Astrocyte of the spinal cord (primary cell): ENCODE results near the gene CD109.

Experiments
- DNase-seq: peaks from one replicate; pipeline ENCODE4 v3.0.0; 2011; ENCODE audit warnings: low read depth, low spot score
- H3K4me3 ChIP-seq: 2 replicates; pipeline ENCODE4 v1.5.1; 2011; ENCODE audit warnings: low read depth, mild to moderate bottlenecking, low read length, moderate library complexity
- CTCF ChIP-seq: IDR thresholded peaks from 2 replicates; pipeline ENCODE4 v1.5.1; 2012; ENCODE audit warnings: low read depth, mild to moderate bottlenecking, low read length, inconsistent platforms
- in situ Hi-C: cut with HindIII; loops from 2 replicates; pipeline ENCODE4 v1.10.0; 2017; ENCODE audit warnings: low sequenced_read_pairs

CD109 gene

GRCh38 chr6:73695619-73696421, at the start of gene CD109:
Gene CD109, plus strand, starts transcription at chr6:73696203. Its CDS starts 13 bp downstream, at chr6:73696216.
- in situ Hi-C loops: no loop called here
- H3K4me3 ChIP-seq: peak within 1 kb of the TSS; percentile 53
- peak; percentile 84 for DNase-seq
- no peak for TF ChIP-seq CTCF

DNA sequence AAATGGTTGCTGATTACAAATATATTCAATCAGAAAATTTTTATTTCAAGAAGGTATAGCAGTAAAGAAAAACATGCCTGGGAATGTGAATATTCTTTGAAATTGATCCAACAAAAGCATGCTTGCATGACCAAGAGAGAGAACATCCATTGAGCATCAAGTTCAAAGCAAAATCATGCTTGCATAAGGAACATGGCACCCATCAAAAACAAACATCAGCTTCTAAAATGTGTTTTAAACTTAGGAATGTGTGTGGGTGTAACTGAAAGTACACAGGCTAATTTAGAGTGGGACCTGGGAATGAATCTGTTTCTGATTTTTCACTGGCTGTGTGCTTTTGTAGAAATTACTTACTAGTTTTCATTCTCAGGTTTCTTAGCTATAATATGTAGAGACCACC, 47.8 kb upstream of the CD109 start:
- DNase-seq: peak; percentile 52
- H3K4me3 ChIP-seq: no peak overlapping the region
- TF ChIP-seq CTCF: no peak
- in situ Hi-C loops: no loop called here

GRCh38 chr6:73649783-73650182, 46.2 kb upstream of the CD109 start:
- DNase-seq: no peak
- TF ChIP-seq CTCF: no peak
- no peak overlapping the region for H3K4me3 ChIP-seq
- in situ Hi-C loops: no loop called here

- DNase-seq: peak; percentile 54
- in situ Hi-C loops: no loop called here
- peak overlapping the region; percentile 87 for H3K4me3 ChIP-seq
- peak; percentile 41 for TF ChIP-seq CTCF
These were observed 43.1 kb upstream of the CD109 start for GRCh38 chr6:73652637-73653570.

GRCh38 chr6:73653571-73654424, 42.2 kb upstream of the CD109 start, which contains the start of gene SLC17A5:
Gene SLC17A5, minus strand, starts transcription at chr6:73653992. Its CDS starts 106 bp downstream, at chr6:73653886.
- H3K4me3 ChIP-seq: peak within 1 kb of the TSS; percentile 87
- no peak for TF ChIP-seq CTCF
- DNase-seq: peak; percentile 95
- in situ Hi-C loops: no loop called here
